GM12865 (cell line): ENCODE data around the gene SLC5A10.

ENCODE experiments used
- DNase-seq: peaks from one replicate; pipeline ENCODE4 v3.0.0; 2010; ENCODE audit warnings: low read depth
- H3K4me3 ChIP-seq: 2 replicates; pipeline ENCODE4 v1.5.1; 2011; ENCODE audit warnings: mild to moderate bottlenecking, low read depth, low read length, control low read depth
- TF ChIP-seq, protein P1 (sequence below): IDR thresholded peaks from 2 replicates; pipeline ENCODE4 v1.5.1; 2011; ENCODE audit warnings: low read length, control low read depth, low read depth, inconsistent platforms; ENCODE audit not compliant: insufficient read depth; ENCODE audit errors: missing control alignments

SLC5A10 gene

DNA sequence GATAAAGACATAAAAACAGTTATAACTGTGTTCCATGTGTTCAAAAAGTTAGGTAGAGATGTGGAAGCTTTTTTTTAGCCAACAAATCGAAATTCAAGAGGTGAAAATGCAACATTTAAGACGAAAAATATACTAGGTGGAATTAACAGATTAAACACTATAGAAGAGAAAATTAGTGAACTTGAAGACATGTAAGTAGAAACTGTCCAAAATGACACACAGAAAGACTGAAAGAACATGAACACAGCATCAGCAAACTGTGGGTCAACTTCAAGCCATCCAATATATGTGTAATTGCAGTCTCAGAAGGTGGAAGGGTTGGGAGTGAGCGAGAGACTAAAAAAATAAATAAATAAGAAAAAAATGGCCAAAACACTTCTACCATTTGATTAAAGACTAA is 43.3 kb downstream of the SLC5A10 start:
- no peak overlapping the region for H3K4me3 ChIP-seq
- TF ChIP-seq, protein P1, sequence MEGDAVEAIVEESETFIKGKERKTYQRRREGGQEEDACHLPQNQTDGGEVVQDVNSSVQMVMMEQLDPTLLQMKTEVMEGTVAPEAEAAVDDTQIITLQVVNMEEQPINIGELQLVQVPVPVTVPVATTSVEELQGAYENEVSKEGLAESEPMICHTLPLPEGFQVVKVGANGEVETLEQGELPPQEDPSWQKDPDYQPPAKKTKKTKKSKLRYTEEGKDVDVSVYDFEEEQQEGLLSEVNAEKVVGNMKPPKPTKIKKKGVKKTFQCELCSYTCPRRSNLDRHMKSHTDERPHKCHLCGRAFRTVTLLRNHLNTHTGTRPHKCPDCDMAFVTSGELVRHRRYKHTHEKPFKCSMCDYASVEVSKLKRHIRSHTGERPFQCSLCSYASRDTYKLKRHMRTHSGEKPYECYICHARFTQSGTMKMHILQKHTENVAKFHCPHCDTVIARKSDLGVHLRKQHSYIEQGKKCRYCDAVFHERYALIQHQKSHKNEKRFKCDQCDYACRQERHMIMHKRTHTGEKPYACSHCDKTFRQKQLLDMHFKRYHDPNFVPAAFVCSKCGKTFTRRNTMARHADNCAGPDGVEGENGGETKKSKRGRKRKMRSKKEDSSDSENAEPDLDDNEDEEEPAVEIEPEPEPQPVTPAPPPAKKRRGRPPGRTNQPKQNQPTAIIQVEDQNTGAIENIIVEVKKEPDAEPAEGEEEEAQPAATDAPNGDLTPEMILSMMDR = no peak
- no peak for DNase-seq

DNA sequence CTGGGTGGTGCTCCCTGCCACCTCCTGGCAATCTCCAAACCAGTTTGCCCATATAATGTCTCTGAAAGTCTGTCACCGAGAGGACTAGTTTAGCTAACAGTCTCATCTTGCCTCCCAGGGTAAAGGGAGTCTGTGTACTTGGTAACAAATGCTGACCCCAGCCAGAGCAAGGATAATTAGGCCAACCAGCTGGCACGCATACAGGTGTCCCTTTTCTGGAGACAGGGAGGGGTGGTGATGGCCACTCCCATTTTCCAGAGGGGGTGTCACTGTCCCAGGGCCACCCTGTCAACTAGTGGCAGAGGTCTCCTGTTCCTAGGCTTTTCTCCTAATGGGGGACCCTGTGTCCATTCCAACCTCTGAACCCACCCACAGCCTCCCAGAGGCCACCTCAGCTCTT is 44.5 kb downstream of the SLC5A10 start:
- no peak for DNase-seq
- H3K4me3 ChIP-seq = no peak overlapping the region
- TF ChIP-seq, protein P1 = no peak

DNA sequence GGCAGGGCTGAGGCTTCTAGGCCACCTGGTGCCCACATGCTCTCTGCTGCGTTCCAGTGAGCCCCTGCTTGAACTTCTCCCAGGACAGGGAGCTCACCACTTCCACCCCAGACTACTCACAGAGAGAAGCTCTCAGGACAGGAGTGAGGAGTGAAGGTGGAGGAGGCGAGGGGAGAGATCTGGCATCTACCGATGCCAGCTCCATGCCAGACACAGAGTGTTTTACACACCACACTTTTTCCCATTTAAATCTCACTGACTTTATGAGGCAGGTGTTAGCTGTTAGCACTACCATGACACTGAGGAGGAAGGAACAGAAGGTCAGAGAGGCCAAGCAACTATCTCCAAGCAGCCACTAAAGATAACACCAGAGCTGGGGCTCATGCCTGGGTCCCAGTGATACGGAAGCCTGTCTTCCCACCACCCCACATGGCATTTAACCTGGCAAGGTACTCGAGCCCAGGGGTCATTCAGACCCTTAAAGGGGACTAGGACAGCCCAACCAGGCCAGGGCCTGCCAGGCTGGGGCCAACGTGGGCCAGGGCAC is 45.8 kb downstream of the SLC5A10 start:
- DNase-seq = no peak
- TF ChIP-seq, protein P1 = no peak
- no peak overlapping the region for H3K4me3 ChIP-seq

DNA sequence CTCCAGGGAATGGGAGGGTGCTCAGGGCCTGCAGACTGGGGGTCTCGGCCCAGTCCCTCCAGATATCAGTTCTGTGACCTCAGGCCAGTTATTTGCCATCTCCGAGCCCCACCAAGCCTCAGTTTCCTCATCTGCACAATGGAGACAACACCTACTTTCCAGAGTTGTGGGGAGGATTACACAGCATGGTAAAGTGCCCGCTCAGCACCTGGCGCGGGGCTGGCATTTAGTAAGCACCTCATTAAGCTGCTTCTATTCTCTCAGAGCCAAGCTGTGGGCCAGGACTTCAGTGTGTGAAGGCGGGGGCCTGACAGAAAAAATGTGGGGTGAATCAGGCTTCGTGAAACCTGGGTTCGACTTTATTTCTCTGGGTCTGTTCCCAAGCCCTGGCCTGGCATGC is 47.4 kb downstream of the SLC5A10 start:
- no peak overlapping the region for H3K4me3 ChIP-seq
- TF ChIP-seq, protein P1 = no peak
- DNase-seq = no peak

GRCh38 chr17:18999911-19000310 is 47.9 kb downstream of the SLC5A10 start:
- no peak for DNase-seq
- TF ChIP-seq, protein P1 = no peak
- no peak overlapping the region for H3K4me3 ChIP-seq

DNA sequence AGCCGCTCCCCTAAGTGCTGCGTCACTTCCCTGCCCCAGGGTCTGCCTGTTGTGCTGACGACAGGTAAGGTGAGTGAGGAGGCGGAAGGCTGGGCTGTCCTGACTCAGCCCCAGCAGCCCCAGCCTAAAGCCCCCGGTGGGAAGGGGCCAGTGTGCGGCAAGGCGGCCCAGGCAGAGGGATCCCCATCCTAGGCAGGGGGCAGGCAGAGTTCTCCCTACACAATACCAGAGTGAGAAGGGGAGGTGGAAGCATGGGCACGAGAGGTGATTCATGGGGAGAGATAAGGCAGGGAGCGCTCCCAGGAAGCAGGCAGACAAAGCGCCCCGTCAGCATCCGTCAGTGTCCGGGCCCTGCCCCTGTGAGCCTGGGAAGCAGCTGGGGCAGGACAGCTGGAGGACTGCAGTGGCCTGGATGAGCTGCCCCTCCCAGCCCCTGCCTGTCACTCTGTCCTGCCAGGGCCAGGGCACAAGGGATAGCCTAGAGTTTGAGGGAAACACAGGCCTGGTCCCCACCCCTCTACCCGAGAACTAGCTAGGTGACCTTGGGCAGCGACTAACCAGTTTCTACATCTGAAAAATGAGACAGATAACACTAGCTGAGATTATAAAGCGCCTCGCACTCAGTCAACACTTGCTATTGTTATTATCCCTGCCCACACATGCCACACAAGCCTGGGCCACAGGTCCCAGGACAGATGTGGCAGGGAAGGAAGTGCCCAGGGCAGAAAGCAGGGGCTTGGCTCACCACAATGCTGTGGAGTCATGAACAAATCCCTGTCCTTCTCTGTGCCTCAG is 48.8 kb downstream of the SLC5A10 start:
- no peak for DNase-seq
- H3K4me3 ChIP-seq = no peak overlapping the region
- TF ChIP-seq, protein P1 = no peak
